Retinal pigment epithelial cell (primary cell): ENCODE measurements around the gene IGSF5.

Source experiments
- DNase-seq: peaks from one replicate; pipeline ENCODE4 v3.0.0-alpha.2; 2010; ENCODE audit warnings: low read depth
- H3K4me3 ChIP-seq: 2 replicates; pipeline ENCODE4 v1.5.1; 2011; ENCODE audit warnings: mild to moderate bottlenecking, low read length, control low read depth, moderate library complexity
- CTCF ChIP-seq: conservative IDR thresholded peaks from 2 replicates; pipeline ENCODE4 v1.5.1; 2011; ENCODE audit warnings: low read depth, low read length, control low read depth, inconsistent platforms

IGSF5 gene

GRCh38 chr21:39849014-39849655 lies 104.2 kb downstream of the IGSF5 start:
- TF ChIP-seq CTCF: no peak
- DNase-seq: no peak
- no peak overlapping the region for H3K4me3 ChIP-seq

GRCh38 chr21:39850333-39850732 lies 105.3 kb downstream of the IGSF5 start:
- no peak for DNase-seq
- no peak overlapping the region for H3K4me3 ChIP-seq
- TF ChIP-seq CTCF: no peak

GRCh38 chr21:39851002-39851618 lies 106.1 kb downstream of the IGSF5 start:
- no peak for TF ChIP-seq CTCF
- no peak overlapping the region for H3K4me3 ChIP-seq
- no peak for DNase-seq
